HL-60 (cell line): ENCODE measurements around the gene ARHGAP24.

ENCODE experiments used
- DNase-seq, 2 experiments: peaks; one replicate each; pipeline ENCODE4 v3.0.0-alpha.2; 2010 to 2020; ENCODE audit warnings: low read depth in 1 of 2, low spot score in 1 of 2
- H3K27ac ChIP-seq: fragments of 250-450 bp; sonication (Bioruptor Pico); replicated peaks from 2 replicates; pipeline ENCODE4 v1.5.1; 2020; ENCODE audit warnings: mild to moderate bottlenecking, moderate library complexity
- H3K27me3 ChIP-seq: fragments of 250-450 bp; sonication (Bioruptor Pico); 2 replicates; pipeline ENCODE4 v1.5.1; 2021; ENCODE audit warnings: mild to moderate bottlenecking, moderate library complexity; ENCODE audit not compliant: insufficient read depth, poor library complexity, severe bottlenecking
- H3K4me3 ChIP-seq: replicated peaks from 2 replicates; pipeline ENCODE4 v1.5.1; 2011; ENCODE audit warnings: mild to moderate bottlenecking, control low read depth, low read length; ENCODE audit not compliant: insufficient read depth
- GABPA ChIP-seq: IDR thresholded peaks from 2 replicates; pipeline ENCODE4 v1.6.1; 2012; ENCODE audit warnings: low read depth
- POLR2AphosphoS5 ChIP-seq: IDR thresholded peaks from 2 replicates; pipeline ENCODE4 v1.6.1; 2012; ENCODE audit warnings: low read depth
- SPI1 ChIP-seq: IDR thresholded peaks from 2 replicates; pipeline ENCODE4 v1.6.1; 2012; ENCODE audit warnings: low read depth, mild to moderate bottlenecking, borderline replicate concordance
- TF ChIP-seq, protein P1 (sequence below): IDR thresholded peaks from one replicate; pipeline ENCODE4 v1.5.1; 2011; ENCODE audit warnings: low read length, control low read depth, inconsistent platforms; ENCODE audit not compliant: insufficient read depth
- TF ChIP-seq, protein P2 (sequence below): IDR thresholded peaks from 2 replicates; pipeline ENCODE4 v1.6.1; 2012; ENCODE audit warnings: low read depth; ENCODE audit not compliant: insufficient replicate concordance

ARHGAP24 gene

DNA sequence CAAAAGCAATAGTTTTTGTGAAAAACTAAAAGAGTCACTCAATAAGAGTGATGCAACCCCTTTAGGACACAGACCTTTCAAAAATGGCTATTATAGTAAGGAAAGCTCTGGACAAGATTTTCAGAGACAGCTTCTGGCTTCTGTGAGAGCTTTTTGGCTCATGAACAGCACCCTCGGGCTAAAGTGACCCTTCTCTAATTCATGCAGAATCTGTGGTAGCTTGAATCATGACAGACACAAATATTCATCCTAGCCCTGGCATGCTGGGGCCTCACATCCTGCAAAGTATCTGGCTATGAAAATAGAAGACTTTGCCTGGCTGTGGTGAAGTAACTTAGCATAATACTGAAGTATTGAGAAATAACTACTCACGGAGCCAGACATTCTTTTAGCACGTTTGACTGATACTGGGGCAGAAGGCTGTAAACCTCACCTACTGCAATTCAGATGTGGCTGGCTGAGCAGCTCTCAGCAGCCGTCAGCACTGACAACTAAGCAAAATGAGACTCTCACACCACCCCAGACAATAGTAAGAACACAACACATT lies 557.6 kb downstream of the ARHGAP24 start:
- DNase-seq: peak; percentile 32 to 42
- Histone ChIP-seq H3K27ac (peak overlapping the region; percentile 40), H3K4me3 (no peak overlapping the region), H3K27me3 (no peaks in the 10 kb centered on the region)
- TF ChIP-seq, protein P1, sequence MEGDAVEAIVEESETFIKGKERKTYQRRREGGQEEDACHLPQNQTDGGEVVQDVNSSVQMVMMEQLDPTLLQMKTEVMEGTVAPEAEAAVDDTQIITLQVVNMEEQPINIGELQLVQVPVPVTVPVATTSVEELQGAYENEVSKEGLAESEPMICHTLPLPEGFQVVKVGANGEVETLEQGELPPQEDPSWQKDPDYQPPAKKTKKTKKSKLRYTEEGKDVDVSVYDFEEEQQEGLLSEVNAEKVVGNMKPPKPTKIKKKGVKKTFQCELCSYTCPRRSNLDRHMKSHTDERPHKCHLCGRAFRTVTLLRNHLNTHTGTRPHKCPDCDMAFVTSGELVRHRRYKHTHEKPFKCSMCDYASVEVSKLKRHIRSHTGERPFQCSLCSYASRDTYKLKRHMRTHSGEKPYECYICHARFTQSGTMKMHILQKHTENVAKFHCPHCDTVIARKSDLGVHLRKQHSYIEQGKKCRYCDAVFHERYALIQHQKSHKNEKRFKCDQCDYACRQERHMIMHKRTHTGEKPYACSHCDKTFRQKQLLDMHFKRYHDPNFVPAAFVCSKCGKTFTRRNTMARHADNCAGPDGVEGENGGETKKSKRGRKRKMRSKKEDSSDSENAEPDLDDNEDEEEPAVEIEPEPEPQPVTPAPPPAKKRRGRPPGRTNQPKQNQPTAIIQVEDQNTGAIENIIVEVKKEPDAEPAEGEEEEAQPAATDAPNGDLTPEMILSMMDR: no peak
- TF ChIP-seq POLR2AphosphoS5 (no peak), SPI1 (no peak), GABPA (no peak)
- TF ChIP-seq, protein P2, sequence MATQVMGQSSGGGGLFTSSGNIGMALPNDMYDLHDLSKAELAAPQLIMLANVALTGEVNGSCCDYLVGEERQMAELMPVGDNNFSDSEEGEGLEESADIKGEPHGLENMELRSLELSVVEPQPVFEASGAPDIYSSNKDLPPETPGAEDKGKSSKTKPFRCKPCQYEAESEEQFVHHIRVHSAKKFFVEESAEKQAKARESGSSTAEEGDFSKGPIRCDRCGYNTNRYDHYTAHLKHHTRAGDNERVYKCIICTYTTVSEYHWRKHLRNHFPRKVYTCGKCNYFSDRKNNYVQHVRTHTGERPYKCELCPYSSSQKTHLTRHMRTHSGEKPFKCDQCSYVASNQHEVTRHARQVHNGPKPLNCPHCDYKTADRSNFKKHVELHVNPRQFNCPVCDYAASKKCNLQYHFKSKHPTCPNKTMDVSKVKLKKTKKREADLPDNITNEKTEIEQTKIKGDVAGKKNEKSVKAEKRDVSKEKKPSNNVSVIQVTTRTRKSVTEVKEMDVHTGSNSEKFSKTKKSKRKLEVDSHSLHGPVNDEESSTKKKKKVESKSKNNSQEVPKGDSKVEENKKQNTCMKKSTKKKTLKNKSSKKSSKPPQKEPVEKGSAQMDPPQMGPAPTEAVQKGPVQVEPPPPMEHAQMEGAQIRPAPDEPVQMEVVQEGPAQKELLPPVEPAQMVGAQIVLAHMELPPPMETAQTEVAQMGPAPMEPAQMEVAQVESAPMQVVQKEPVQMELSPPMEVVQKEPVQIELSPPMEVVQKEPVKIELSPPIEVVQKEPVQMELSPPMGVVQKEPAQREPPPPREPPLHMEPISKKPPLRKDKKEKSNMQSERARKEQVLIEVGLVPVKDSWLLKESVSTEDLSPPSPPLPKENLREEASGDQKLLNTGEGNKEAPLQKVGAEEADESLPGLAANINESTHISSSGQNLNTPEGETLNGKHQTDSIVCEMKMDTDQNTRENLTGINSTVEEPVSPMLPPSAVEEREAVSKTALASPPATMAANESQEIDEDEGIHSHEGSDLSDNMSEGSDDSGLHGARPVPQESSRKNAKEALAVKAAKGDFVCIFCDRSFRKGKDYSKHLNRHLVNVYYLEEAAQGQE: no peak

DNA sequence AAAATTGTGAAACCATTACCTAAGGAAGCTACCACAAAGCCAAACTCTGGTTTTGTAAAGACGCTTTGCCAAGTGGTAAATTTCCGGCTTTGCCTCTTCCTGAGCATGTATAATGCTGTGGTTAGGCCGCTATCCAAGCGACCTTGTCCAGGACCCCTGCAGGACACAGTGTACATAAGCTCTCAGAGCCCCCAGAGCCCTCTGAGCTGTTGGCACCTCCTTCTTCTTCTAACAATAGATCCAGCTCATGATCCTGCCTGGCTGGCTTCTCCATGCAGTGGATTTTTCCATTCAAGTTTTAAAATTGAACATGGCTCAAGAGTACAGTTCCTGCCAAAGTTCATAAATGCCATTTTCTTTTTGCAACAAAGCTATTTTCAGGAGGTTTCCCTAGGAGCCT lies 558.2 kb downstream of the ARHGAP24 start:
- Histone ChIP-seq H3K4me3 (no peak overlapping the region), H3K27ac (peak overlapping the region; percentile 40), H3K27me3 (no peaks in the 10 kb centered on the region)
- no peak for TF ChIP-seq GABPA
- TF ChIP-seq, protein P1: no peak
- no peak for TF ChIP-seq SPI1
- TF ChIP-seq, protein P2: no peak
- TF ChIP-seq POLR2AphosphoS5: no peak
- peak in 1 of 2 experiments; percentile 3 for DNase-seq

DNA sequence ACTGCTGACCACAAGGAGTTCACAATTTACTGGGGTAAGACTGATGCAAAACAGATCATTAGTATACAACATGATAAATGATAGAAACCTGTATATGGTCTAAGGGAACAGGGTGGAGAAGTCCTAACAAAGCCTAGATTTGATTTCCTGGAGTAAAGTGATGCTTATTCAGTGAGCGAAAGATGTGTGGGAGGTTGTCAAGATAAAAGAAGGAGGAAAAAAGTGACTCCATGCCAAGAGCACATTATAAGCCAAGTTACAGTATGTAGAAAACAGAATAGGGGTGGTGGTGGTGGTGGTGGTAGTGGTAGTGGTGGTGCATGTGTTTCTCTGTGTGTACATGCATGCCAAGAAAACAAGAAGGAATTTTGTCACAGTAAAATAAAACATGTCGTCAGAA lies 559.7 kb downstream of the ARHGAP24 start:
- Histone ChIP-seq H3K27me3 (no peaks in the 10 kb centered on the region), H3K4me3 (no peak overlapping the region), H3K27ac (no peak overlapping the region)
- TF ChIP-seq POLR2AphosphoS5 (no peak), SPI1 (no peak), GABPA (no peak)
- TF ChIP-seq, protein P2: no peak
- TF ChIP-seq, protein P1: no peak
- DNase-seq: no peak
